ES-I3 (cell line): ENCODE measurements around the gene KIF13A.
"Not testable (repeated sequence)": the region's sequence is repeated elsewhere in the genome, so short reads cannot be mapped to it uniquely, and the experiment has no call there.

ENCODE experiments used
- H3K36me3 ChIP-seq: 2 replicates; pipeline ENCODE4 v1.6.1; 2013; ENCODE audit warnings: mild to moderate bottlenecking, low read length, control low read depth, moderate library complexity; ENCODE audit not compliant: insufficient read depth
- H3K4me1 ChIP-seq: 2 replicates; pipeline ENCODE4 v1.6.1; 2013; ENCODE audit warnings: mild to moderate bottlenecking, control low read depth, low read length; ENCODE audit not compliant: insufficient read depth
- H3K9ac ChIP-seq: 2 replicates; pipeline ENCODE4 v1.6.1; 2013; ENCODE audit warnings: low read depth, mild to moderate bottlenecking, low read length, moderate library complexity
- H3K9me3 ChIP-seq: 2 replicates; pipeline ENCODE4 v1.6.1; 2013; ENCODE audit warnings: mild to moderate bottlenecking, low read length, moderate library complexity; ENCODE audit not compliant: control insufficient read depth, insufficient read depth

The KIF13A gene

GRCh38 chr6:17845598-17845997, 141.8 kb downstream of the KIF13A start:
- H3K36me3 ChIP-seq = no peaks in the 10 kb centered on the region; the same call in 1 of the 2 replicates

DNA sequence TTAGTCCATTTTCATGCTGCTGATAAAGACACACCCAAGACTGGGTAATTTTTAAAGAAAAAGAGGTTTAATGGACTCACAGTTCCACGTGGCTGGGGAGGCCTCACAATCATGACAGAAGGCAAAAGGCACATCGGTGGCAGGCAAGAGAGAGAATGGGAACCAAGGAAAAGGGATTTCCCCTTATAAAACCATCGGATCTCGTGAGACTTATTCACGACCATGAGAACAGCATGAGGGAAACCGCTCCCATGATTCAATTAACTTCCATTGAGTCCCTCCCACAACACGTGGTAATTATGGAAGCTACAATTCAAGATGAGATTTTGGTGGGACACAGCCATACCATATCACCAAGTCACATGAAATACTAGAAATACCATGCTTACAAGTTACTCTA, 142.5 kb downstream of the KIF13A start:
- H3K9ac ChIP-seq, H3K4me1 ChIP-seq, H3K36me3 ChIP-seq: not testable (repeated sequence)

More at GRCh38 chr6:17845598-17845997, 141.8 kb downstream of the KIF13A start:
- Histone ChIP-seq H3K9ac (no peak overlapping the region), H3K4me1 (0 out of 2 replicates have a peak, but pooled peaks cover 3% of the 10 kb centered on the region), H3K9me3 (no peaks in the 10 kb centered on the region)

GRCh38 chr6:17842934-17843821, 144.3 kb downstream of the KIF13A start:
- Histone ChIP-seq H3K9ac (no peak overlapping the region), H3K4me1 (0 out of 2 replicates have a peak, but pooled peaks cover 5% of the 10 kb centered on the region), H3K36me3 (no peaks in the 10 kb centered on the region), H3K9me3 (no peaks in the 10 kb centered on the region)

More for the DNA sequence above, 142.5 kb downstream of the KIF13A start:
- H3K9me3 ChIP-seq = not testable (repeated sequence)

DNA sequence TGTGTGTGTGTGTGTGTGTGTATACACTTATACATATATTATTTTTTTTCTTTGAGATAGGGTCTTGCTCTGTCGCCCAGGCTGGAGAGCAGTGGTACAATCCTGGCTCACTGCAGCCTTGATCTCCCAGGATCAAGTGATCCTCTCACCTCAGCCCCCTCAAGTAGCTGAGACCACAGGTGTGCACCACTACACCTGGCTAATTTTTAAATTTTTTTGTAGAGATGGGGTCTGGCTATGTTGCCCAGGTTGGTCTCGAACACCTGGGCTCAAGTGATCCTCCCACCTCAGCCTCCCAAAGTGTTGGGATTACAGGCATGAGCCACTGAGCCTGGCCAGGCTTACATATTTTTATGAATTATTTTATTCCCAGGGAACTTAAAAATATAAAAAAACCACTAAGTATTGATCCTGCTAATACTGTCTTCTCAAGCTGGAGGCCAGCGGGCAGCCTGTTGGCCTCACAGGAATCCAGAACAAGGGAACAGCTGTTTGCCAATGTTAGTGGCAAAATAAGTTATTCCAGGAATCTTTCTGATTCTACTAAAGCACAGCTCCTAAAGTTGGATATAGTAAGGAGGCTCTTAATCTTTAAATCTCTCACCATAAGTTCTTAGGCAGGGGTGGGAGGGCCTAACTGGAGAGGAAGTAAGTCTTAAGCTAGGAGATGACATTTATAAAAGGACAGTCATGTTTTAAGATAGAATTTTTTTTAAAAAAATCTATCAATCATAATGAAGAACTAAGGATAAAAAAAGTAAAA, 145.2 kb downstream of the KIF13A start:
- H3K4me1 ChIP-seq = 0 out of 2 replicates have a peak, but pooled peaks cover 5% of the 10 kb centered on the region
- no peak overlapping the region for H3K9ac ChIP-seq
- H3K36me3 ChIP-seq = no peaks in the 10 kb centered on the region
- no peaks in the 10 kb centered on the region for H3K9me3 ChIP-seq

DNA sequence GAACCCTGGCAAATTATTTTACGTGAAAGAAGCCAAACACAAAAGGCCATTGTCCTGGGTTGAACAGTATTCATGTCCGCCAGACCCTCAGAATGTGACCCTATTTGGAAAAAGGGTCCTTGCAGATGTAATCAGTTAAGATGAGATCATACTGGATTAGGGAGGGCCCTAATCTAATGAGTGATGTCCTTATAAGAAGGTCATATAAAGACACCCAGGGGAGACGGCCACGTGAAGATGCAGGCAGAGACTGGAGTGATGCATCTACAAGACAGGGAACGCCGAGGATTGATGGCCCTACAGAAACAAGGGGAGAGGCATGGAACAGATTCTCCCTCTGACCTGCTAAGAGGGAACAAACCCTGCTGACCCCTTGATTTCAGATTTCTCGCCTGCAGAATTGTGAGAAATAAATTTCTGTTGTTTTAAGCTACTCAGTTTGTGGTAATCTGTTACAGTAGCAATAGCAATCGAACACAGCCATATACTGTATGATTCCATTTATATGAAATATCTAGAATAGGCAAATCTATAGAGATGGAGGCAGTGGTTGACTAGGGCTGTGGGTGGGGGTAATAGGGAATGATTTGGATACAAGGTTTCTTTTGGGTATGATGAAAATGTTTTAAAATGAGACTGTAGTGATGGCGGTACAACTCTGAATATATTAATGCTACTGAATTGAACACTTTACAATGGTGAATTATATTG, 147.8 kb downstream of the KIF13A start:
- Histone ChIP-seq H3K9ac (no peak overlapping the region), H3K4me1 (0 out of 2 replicates have a peak, but pooled peaks cover 5% of the 10 kb centered on the region), H3K9me3 (no peaks in the 10 kb centered on the region), H3K36me3 (peaks cover 4% of the 10 kb centered on the region; the same call in 1 of the 2 replicates)

DNA sequence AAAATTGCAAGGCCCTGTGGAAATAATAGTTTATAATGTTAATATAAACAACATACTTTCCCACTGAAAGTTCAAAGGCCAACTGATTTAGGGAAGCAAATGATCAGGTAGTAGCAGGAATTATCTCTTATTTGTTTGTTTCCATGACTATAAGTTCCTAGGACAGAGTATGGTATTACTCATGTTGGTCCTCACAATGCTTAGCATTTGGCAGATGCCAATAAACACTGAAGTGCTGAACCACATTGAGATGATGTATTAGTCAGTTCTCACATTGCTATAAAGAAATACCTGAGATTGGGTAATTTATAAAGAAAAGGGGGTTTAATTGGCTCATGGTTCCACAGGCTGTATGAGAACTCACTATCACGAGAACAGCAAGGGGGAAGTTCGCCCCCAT, 151.1 kb downstream of the KIF13A start:
- no peaks in the 10 kb centered on the region for H3K9me3 ChIP-seq
- H3K36me3 ChIP-seq = peaks cover 4% of the 10 kb centered on the region; the same call in 1 of the 2 replicates
- H3K9ac ChIP-seq = no peak overlapping the region
- H3K4me1 ChIP-seq = 0 out of 2 replicates have a peak, but pooled peaks cover 5% of the 10 kb centered on the region

- H3K36me3 ChIP-seq = peaks cover 5% of the 10 kb centered on the region; the same call in 1 of the 2 replicates
Measured at GRCh38 chr6:17835784-17836183, 151.7 kb downstream of the KIF13A start.

GRCh38 chr6:17831135-17831534, 156.3 kb downstream of the KIF13A start:
- no peaks in the 10 kb centered on the region for H3K4me1 ChIP-seq
- H3K9ac ChIP-seq = no peak overlapping the region
- no peaks in the 10 kb centered on the region for H3K9me3 ChIP-seq
- peaks cover 9% of the 10 kb centered on the region; the same call in 1 of the 2 replicates for H3K36me3 ChIP-seq

More at GRCh38 chr6:17835784-17836183, 151.7 kb downstream of the KIF13A start:
- Histone ChIP-seq H3K9me3 (no peaks in the 10 kb centered on the region), H3K4me1 (0 out of 2 replicates have a peak, but pooled peaks cover 4% of the 10 kb centered on the region), H3K9ac (no peak overlapping the region)

DNA sequence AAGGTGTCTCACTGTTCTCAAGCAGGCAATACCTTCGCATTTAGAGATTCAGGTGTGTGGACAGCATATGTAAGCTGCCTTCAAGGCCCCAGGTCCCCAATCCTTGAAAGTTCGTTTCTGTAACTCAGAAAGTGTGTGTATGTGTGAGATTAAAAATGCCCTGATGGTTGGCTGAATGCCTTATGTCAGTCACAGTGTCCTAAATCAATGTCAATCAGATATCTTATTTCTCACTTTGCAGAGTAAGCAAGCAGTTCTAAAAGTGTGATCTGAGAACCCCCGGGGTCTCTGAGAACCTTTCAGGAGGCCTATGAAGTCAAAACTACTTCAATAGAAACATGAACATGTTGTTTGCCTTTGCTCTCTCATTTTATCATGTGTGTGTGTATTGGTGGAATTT, 157.5 kb downstream of the KIF13A start:
- H3K9me3 ChIP-seq = no peaks in the 10 kb centered on the region
- no peaks in the 10 kb centered on the region for H3K4me1 ChIP-seq
- peaks cover 10% of the 10 kb centered on the region; the same call in 1 of the 2 replicates for H3K36me3 ChIP-seq
- H3K9ac ChIP-seq = no peak overlapping the region

- no peaks in the 10 kb centered on the region for H3K4me1 ChIP-seq
- H3K9ac ChIP-seq = no peak overlapping the region
- peaks cover 12% of the 10 kb centered on the region; the same call in 1 of the 2 replicates for H3K36me3 ChIP-seq
- no peaks in the 10 kb centered on the region for H3K9me3 ChIP-seq
Measured at GRCh38 chr6:17828149-17828548, 159.3 kb downstream of the KIF13A start.

- no peak overlapping the region for H3K9ac ChIP-seq
- H3K4me1 ChIP-seq = no peaks in the 10 kb centered on the region
- H3K36me3 ChIP-seq = peaks cover 12% of the 10 kb centered on the region; the same call in 1 of the 2 replicates
- no peaks in the 10 kb centered on the region for H3K9me3 ChIP-seq
Measured at GRCh38 chr6:17826301-17826700, 161.1 kb downstream of the KIF13A start.

- no peak overlapping the region for H3K9ac ChIP-seq
- peaks cover 6% of the 10 kb centered on the region; the same call in 1 of the 2 replicates for H3K4me1 ChIP-seq
- peaks cover 3% of the 10 kb centered on the region; the same call in 1 of the 2 replicates for H3K36me3 ChIP-seq
- H3K9me3 ChIP-seq = no peaks in the 10 kb centered on the region
Measured at GRCh38 chr6:17820055-17820454, 167.4 kb downstream of the KIF13A start.

DNA sequence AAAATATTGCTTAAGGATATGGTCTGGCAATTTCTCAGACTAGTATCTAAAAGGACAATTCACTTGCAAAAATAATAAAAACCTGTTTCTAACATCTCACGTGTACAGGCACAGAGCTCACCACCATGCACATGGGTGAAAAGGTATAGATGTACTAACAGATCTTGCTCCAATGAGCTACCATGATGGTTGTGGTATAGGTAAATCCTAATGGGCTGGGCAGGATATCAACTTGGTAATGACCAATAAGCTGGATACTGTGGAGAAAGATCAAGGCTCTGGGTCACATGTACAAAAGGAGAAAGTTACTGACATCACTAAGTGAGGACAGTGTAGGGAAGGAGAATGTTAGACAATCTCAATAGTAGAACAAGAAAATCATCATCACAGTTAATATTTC, 169.7 kb downstream of the KIF13A start:
- H3K36me3 ChIP-seq = no peaks in the 10 kb centered on the region
- no peaks in the 10 kb centered on the region for H3K9me3 ChIP-seq
- H3K4me1 ChIP-seq = peaks cover 6% of the 10 kb centered on the region; the same call in 1 of the 2 replicates
- H3K9ac ChIP-seq = no peak overlapping the region
